Parathyroid adenoma (tissue), 2 donors: ENCODE measurements around the gene GLI3.
A peak's percentile ranks its signal among the peaks of the same experiment; 100 is the strongest.

Experiments used
- H2AFZ ChIP-seq: fragments of 300-600 bp; sonication (generic); one replicate; pipeline ENCODE4 v1.7.0; 2017; ENCODE audit warnings: antibody characterized with exemption, mild to moderate bottlenecking
- H3K27ac ChIP-seq: fragments of 300-600 bp; sonication (generic); one replicate; pipeline ENCODE4 v1.7.0; 2017
- H3K27me3 ChIP-seq: fragments of 300-600 bp; sonication (generic); one replicate; pipeline ENCODE4 v1.7.0; 2017; ENCODE audit warnings: low read length; ENCODE audit not compliant: control insufficient read depth, insufficient read depth
- H3K36me3 ChIP-seq: fragments of 300-600 bp; sonication (generic); one replicate; pipeline ENCODE4 v1.7.0; 2017; ENCODE audit warnings: low read length; ENCODE audit not compliant: control insufficient read depth, insufficient read depth
- H3K4me1 ChIP-seq: fragments of 300-600 bp; sonication (generic); one replicate; pipeline ENCODE4 v1.7.0; 2017; ENCODE audit warnings: control low read depth
- H3K4me2 ChIP-seq: fragments of 300-600 bp; sonication (generic); one replicate; pipeline ENCODE4 v1.7.0; 2017; ENCODE audit warnings: low read length
- H3K4me3 ChIP-seq: fragments of 300-600 bp; sonication (generic); one replicate; pipeline ENCODE4 v1.7.0; 2017; ENCODE audit warnings: low read depth, low read length
- H3K79me2 ChIP-seq: fragments of 300-600 bp; sonication (generic); one replicate; pipeline ENCODE4 v1.7.0; 2017; ENCODE audit warnings: control low read depth
- H3K9ac ChIP-seq: fragments of 300-600 bp; sonication (generic); one replicate; pipeline ENCODE4 v1.7.0; 2017; ENCODE audit warnings: mild to moderate bottlenecking
- H3K9me3 ChIP-seq: fragments of 300-600 bp; sonication (generic); one replicate; pipeline ENCODE4 v1.7.0; 2017; ENCODE audit warnings: low read length; ENCODE audit not compliant: control insufficient read depth
- TF ChIP-seq, protein P1 (sequence below): fragments of 300-600 bp; sonication (generic); IDR thresholded peaks from one replicate; pipeline ENCODE4 v1.7.0; 2017; ENCODE audit warnings: antibody characterized with exemption, mild to moderate bottlenecking
- donor health status: primary hyperparathyroidism.

Gene GLI3

DNA sequence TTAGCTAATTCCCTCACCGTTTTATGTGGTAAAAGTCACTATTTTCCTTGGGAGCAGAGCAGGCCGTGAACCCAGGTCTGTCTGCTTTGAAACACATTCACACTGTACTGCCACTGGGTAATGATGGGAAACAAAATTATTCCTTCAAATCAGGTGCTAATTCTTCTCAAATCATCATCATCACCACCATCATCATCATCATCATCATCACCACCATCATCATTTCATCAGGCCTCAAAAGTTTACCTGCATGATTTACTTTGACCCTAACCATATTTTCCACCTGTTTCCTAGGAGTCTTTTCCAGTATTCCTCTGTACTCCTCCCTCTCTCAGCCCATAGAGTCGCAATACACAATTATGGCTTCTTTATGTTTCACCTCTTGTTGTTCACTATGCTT is 220.5 kb downstream of the GLI3 start:
- no peaks in the 10 kb centered on the region for H3K4me1 ChIP-seq
- TF ChIP-seq, protein P1, sequence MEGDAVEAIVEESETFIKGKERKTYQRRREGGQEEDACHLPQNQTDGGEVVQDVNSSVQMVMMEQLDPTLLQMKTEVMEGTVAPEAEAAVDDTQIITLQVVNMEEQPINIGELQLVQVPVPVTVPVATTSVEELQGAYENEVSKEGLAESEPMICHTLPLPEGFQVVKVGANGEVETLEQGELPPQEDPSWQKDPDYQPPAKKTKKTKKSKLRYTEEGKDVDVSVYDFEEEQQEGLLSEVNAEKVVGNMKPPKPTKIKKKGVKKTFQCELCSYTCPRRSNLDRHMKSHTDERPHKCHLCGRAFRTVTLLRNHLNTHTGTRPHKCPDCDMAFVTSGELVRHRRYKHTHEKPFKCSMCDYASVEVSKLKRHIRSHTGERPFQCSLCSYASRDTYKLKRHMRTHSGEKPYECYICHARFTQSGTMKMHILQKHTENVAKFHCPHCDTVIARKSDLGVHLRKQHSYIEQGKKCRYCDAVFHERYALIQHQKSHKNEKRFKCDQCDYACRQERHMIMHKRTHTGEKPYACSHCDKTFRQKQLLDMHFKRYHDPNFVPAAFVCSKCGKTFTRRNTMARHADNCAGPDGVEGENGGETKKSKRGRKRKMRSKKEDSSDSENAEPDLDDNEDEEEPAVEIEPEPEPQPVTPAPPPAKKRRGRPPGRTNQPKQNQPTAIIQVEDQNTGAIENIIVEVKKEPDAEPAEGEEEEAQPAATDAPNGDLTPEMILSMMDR, result no peak

GRCh38 chr7:42014625-42015618 is 222.1 kb downstream of the GLI3 start:
- H3K4me1 ChIP-seq, result no peaks in the 10 kb centered on the region
- H3K9ac ChIP-seq, result no peak overlapping the region
- H2AFZ ChIP-seq, result no peak overlapping the region
- no peaks in the 10 kb centered on the region for H3K27me3 ChIP-seq
- TF ChIP-seq, protein P1, result peak; percentile 18
- no peak overlapping the region for H3K4me2 ChIP-seq
- H3K27ac ChIP-seq, result no peak overlapping the region
- H3K9me3 ChIP-seq, result no peaks in the 10 kb centered on the region
- no peak overlapping the region for H3K4me3 ChIP-seq
- H3K79me2 ChIP-seq, result no peaks in the 10 kb centered on the region
- H3K36me3 ChIP-seq, result no peaks in the 10 kb centered on the region

More for the DNA sequence above, 220.5 kb downstream of the GLI3 start:
- no peaks in the 10 kb centered on the region for H3K27me3 ChIP-seq
- H3K4me2 ChIP-seq, result no peak overlapping the region
- H3K79me2 ChIP-seq, result no peaks in the 10 kb centered on the region
- H3K9ac ChIP-seq, result no peak overlapping the region
- H2AFZ ChIP-seq, result no peak overlapping the region
- no peak overlapping the region for H3K4me3 ChIP-seq
- no peaks in the 10 kb centered on the region for H3K36me3 ChIP-seq
- H3K9me3 ChIP-seq, result no peaks in the 10 kb centered on the region
- no peak overlapping the region for H3K27ac ChIP-seq

- TF ChIP-seq, protein P1, result no peak
- Histone ChIP-seq H3K27ac (no peak overlapping the region), H3K9ac (no peak overlapping the region), H3K4me2 (no peak overlapping the region), H3K4me1 (no peaks in the 10 kb centered on the region), H3K36me3 (no peaks in the 10 kb centered on the region), H2AFZ (no peak overlapping the region), H3K79me2 (no peaks in the 10 kb centered on the region), H3K9me3 (no peaks in the 10 kb centered on the region), H3K4me3 (no peak overlapping the region), H3K27me3 (no peaks in the 10 kb centered on the region)
Measured at GRCh38 chr7:42012786-42013360, 224.1 kb downstream of the GLI3 start.

- H2AFZ ChIP-seq, result no peak overlapping the region
- H3K27me3 ChIP-seq, result no peaks in the 10 kb centered on the region
- no peaks in the 10 kb centered on the region for H3K36me3 ChIP-seq
- H3K9ac ChIP-seq, result no peak overlapping the region
- no peaks in the 10 kb centered on the region for H3K4me1 ChIP-seq
- TF ChIP-seq, protein P1, result no peak
- no peaks in the 10 kb centered on the region for H3K9me3 ChIP-seq
- H3K4me3 ChIP-seq, result no peak overlapping the region
- no peaks in the 10 kb centered on the region for H3K79me2 ChIP-seq
- no peak overlapping the region for H3K27ac ChIP-seq
- no peak overlapping the region for H3K4me2 ChIP-seq
Measured at GRCh38 chr7:42012313-42012712, 224.7 kb downstream of the GLI3 start.
